HG03521 (cell line): Measurements from ENCODE around the gene COX19.
"Not testable (repeated sequence)": the region's sequence is repeated elsewhere in the genome, so short reads cannot be mapped to it uniquely, and the experiment has no call there.

Experiments used
- ATAC-seq: cut with Tn5 transposase; IDR thresholded peaks from one replicate; pipeline ENCODE4 v1.9.1; 2021; ENCODE audit warnings: mild to moderate bottlenecking, moderate library complexity; ENCODE audit not compliant: unreplicated experiment

The COX19 gene

DNA sequence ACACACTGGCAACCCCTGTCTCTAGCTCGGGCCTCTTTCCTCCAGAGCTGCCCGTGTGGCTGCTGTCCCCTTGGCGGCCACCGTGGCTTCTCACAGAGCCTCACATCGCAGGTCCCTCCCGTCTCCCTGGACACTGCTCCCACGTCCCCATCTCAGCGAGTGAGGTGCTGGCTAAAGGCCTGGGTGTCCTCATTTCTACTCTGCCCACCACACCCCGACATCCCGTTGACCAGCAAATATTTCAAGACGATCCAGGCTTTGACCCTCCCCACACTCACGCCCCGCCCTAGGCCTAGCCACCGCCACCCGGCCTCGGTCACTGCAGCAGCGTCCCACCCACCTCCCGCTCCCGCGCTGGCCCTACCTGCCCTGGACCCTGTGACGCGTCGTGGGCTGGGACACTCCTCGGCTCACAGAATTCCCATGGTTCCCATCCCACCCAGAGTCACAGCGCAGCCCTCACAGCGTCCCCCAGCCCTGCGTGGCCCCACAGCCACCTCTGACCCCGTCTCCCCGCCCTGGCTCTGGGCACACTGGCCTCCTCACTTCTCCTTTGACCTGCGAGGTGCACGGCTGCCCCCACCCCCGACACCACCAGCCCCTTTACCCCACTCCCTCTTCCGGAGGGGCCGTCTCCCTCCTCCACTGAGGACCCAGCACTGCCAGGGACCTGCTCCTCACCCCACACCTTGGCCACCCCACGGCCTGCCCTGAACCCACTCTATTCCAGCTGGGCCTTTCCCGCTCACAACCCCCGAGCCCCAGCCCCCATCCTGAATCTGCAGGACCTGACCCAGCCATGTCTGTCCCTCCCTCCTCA, 27.7 kb downstream of the COX19 start:
- ATAC-seq: no peak

GRCh38 chr7:946256-946996, 28.9 kb downstream of the COX19 start:
- no peak for ATAC-seq

DNA sequence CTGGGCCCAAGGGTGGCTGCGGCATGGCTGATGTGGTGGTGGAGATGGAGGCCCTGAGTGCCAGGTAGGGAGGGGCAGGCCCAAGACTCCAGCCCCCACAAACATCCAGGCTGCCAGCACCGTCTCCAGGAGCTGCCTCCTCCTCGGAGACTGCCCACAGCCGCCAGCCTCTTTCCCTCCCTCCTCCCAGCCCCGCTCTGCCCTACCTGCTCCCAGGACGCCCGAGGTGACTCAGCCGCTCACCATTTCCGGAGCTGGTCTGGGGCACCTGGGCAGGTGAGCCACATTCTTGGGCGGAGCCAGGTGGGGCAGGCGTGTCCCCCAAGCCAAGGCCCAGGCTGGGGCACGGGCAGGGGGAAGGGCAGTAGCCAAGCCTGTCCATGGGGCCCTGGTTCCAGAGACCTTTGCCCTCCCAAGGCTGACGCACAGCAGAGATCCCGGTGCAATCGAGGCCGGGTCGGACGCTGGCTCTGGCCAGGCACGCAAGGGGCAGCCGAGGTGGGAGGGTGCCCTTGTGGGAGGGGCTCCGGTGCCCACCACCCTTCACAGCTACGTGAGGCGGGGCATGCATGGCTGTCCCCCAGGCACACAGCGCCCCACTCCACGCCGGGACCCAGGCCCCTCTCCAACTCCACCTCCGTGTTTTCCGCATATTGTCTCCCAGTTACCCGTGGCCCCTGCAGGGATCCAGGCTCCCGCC, 29.6 kb downstream of the COX19 start:
- ATAC-seq: no peak

DNA sequence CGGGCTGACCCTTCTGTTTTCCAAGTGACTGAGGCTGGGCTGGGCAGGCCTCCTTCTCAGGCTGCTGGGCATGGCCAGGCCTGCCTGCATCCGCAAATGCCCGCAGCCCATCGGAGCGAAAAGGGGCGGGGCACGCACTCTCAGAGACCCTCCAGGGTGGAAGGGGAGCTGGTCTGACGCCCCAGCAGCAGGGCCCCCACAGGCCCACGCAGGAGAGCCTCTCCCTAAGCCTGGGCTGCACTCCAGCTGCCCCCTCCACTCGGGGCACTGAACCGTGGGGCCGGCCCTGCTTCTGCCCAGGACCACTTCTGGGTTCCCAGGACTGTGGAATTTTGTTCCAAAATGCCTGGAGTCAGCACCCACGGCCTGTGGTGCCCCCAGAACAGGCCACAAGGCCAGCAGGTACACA, 30.2 kb downstream of the COX19 start:
- no peak for ATAC-seq

DNA sequence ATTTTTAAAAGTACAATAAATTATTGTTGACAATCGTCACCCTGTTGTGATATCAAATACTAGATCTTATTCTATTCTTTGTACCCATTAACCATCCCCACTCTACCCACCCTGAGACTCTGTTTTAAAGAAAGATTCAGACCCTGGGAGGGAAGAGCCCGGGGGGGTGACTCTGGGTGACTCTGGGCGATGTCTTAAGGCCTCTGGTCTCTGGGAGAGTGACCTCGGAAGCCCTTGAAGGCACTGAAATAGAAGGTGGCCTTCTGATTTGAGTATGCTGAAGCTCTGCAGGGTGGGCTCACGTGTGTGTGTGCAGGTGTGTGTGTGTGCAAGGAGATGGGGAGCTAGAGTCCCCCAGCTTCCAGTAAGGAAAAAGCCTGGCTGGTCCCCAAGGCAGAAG, 30.6 kb downstream of the COX19 start:
- ATAC-seq: no peak

DNA sequence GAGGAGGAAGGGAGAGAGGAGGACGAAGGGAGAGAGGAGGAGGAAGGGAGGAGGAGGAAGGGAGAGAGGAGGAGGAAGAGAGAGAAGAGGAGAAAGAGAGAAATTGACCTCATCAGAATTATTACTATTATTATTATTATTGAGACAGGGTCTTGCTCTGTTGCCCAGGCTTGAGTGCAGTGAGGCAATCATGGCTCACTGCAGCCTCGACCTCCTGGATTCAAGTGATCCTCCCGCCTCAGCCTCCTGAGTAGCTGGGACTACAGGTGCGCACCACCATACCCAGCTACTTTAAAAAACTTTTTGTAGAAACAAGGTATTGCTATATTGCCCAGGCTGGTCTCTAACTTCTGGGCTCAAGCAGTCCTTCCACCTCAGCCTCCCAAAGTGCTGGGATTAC, 31.6 kb downstream of the COX19 start:
- not testable (repeated sequence) for ATAC-seq

DNA sequence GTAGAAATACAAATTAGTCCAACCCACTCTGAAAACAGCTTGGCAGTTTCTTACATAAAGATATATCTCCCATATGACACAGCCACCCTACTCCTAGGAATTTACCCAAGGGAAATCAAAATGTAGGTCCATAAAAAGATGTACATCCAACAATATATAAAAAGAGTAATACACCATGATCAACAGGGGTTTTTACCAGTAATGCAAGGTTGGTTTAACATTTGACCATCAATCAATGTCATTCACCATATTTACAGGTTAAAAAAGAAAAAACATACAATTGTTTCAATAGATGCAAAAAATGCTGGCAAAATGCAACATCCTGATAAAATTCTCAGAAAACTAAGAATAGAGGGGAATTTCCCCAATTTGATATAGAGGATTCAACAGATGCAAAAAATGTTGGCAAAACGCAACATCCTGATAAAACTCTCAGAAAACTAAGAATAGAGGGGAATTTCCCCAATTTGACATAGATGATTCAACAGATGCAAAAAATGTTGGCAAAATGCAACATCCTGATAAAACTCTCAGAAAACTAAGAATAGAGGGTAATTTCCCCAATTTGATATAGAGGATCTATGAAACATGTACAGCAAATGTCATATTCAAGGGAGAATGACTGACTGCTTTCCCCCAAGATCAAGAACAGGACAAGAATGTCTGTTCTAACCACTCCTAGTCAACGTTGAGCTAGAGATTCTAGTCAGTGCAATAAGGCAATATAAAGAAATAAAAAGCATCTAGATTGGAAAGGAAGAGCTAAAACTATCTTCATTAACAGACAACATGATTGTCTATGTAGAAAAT, 34.5 kb downstream of the COX19 start:
- ATAC-seq: no peak

GRCh38 chr7:939843-940242, 35.5 kb downstream of the COX19 start:
- no peak for ATAC-seq

GRCh38 chr7:938546-939185, 36.7 kb downstream of the COX19 start:
- ATAC-seq: no peak

DNA sequence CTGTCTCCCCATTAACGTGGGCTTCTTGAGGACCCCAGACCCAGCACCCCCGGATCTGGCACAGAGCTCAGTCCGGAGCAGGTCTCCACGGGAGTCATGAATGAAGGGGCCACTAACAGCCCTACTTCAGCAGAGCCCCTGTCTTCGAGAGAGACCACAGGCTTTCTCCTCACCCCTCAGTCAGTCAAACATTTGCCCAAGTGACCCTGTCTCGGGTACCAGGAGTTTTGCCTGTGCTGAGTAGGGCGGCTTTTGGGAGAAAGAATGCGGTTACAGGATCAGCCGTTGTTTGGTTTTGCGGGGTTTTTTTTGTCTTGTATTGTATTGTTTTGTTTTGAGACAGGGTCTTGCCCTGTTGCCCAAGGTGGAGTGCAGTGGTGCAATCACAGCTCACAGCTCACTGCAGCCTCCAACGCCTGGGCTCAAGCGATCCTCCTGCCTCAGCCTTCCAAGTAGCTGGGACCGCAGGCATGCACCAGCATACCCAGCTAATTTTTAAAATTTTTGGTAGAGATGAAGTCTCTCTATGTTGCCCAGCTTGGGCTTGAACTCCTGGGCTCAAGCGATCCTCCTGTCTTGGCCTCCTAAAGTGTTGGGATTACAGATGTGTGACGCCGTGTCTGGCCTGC, 37.4 kb downstream of the COX19 start:
- ATAC-seq: no peak

DNA sequence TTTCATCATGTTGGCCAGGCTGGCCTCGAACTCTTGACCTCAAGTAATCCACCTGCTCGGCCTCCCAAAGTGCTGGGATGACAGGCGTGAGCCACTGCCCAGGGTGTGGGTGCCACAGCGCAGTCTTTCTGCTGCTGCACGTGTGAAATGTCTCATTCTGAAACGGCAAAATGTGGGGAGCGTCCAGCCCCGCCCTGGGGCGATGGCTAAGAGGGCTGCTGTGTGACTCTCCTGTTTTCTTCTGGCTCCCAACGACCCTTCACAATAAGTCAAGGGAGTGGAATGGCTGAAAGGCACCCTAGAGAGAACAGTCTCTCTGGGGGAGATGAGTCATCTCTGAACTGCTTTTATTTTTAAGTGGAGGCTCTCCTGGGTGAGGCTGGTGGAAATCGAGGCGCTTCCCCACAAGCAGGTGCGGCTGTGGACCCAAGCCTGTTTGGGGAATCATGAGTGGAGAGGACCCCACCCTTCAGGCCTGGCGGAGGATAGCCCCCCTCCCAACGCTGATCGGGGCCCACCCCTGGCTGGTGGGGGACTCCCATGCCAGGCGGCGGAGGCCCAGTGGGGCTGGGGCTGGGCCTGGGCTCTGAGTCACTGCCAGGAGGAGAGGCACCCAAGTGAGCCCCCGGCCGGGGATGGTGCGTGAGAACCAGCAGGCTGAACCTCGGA, 38.8 kb downstream of the COX19 start:
- peak; percentile 41 for ATAC-seq

GRCh38 chr7:935874-936385, 39.4 kb downstream of the COX19 start:
- ATAC-seq: no peak

- no peak for ATAC-seq
These were observed 40.0 kb downstream of the COX19 start for GRCh38 chr7:935164-935873.

GRCh38 chr7:934469-935163, 40.7 kb downstream of the COX19 start:
- no peak for ATAC-seq

DNA sequence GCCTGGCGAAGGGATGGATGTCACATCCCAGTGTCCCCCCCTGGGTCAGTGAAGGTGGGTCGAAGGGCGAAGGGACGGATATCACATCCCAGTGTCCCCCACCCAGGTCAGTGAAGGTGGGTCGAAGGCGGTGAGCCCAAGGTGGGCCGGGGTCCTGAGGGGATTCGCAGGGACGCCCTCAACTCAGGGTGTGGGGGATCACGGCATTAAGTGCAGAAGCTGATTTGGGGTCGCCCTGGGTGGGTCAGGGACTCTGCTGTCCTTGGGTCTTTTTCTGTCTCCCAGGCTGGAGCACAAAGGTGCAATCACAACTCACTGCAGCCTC, 42.7 kb downstream of the COX19 start:
- no peak for ATAC-seq

- no peak for ATAC-seq
These were observed 43.3 kb downstream of the COX19 start for GRCh38 chr7:931871-932650.
